ENCODE measurements around the gene FAM199X.

DNA sequence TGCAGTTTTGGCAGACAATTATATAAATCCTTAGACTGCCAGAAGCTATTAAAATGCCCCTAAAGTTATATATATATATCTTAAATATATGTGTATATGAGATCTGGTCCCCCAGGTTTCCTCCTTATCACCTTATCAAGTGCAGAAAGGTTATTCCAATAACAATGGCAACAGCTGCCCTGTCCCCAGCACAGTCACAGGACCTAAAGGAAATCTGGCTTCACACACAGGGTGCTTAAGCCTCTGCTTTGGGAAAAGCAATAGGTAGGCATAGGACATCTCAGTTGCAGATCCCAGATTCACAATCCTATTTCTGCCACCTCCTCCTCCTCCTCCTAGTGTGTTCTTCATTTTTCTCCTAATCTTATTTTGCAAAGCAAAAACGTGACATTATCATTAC lies 15.2 kb upstream of the FAM199X start:
- TF ChIP-seq POLR2A (IDR thresholded peaks at IDR 0.05; ENCODE audit: control extremely low read depth in 1 of 2, low read depth in 2 of 2, low read length in 2 of 2): no peak
- TF ChIP-seq CTCF (IDR thresholded peaks at IDR 0.05; ENCODE audit: control extremely low read depth in 1 of 3, insufficient read depth in 1 of 3, low read depth in 1 of 3, low read length in 3 of 3): no peak
- no peak for TF ChIP-seq EZH2 (IDR thresholded peaks at IDR 0.05; ENCODE audit: low read depth, low read length, severe bottlenecking)
- no peak for TF ChIP-seq SP2 (IDR thresholded peaks at IDR 0.05; ENCODE audit: low read length)
- TF ChIP-seq SIN3A (conservative IDR thresholded peaks at IDR 0.05 in 1 of 2, IDR thresholded peaks at IDR 0.05 in 1 of 2; ENCODE audit: low read depth in 1 of 2, low read length in 2 of 2): no peak
- TF ChIP-seq POLR2AphosphoS5 (IDR thresholded peaks at IDR 0.05; ENCODE audit: low read depth, low read length): no peak
- TF ChIP-seq GABPA (IDR thresholded peaks at IDR 0.05; ENCODE audit: borderline replicate concordance, insufficient read depth, low read length): no peak

Data from H1 (cell line).